ENCODE results near the gene PGM1. TPM values are rescaled to one million over a fixed set of nuclear protein-coding genes. Genes with fewer than 3 reads are reported as not detected.

PGM1 gene
- total and polyA plus RNA-seq, 2 of the 4 experiments (the other 2 are of a cell fraction) = 42.6 to 94.5 TPM

GRCh38 chr1:63611231-63611630, 18.0 kb downstream of the PGM1 start:
- Histone ChIP-seq H4K20me1 (ENCODE audit: insufficient read depth, low read length) (peaks cover 3% of the 10 kb centered on the region; the same call in 1 of the 2 replicates), H2BK20ac (ENCODE audit: low read depth, low read length) (no peak overlapping the region), H2BK15ac (ENCODE audit: low read depth, low read length) (no peak overlapping the region), H4K8ac (ENCODE audit: low read depth in 2 of 2, low read length in 2 of 2) (no peak overlapping the region), H3K14ac (replicated peaks; ENCODE audit: low read depth, low read length) (no peak overlapping the region), H2AK5ac (ENCODE audit: low read depth, low read length) (no peak overlapping the region), H3K4ac (ENCODE audit: low read depth, low read length) (no peak overlapping the region), H3K27me3 (ENCODE audit: control insufficient read depth, insufficient read depth, low read length) (no peaks in the 10 kb centered on the region), H3K23ac (ENCODE audit: low read depth, low read length) (no peak overlapping the region), H3K4me2 (ENCODE audit: low read depth, low read length) (no peak overlapping the region), H4K5ac (ENCODE audit: low read depth, low read length) (no peak overlapping the region), H3K56ac (ENCODE audit: extremely low read depth, insufficient read depth, low read length) (no peak overlapping the region), H3K36me3 (ENCODE audit: control insufficient read depth, insufficient read depth, low read length) (no peaks in the 10 kb centered on the region), H4K91ac (ENCODE audit: insufficient read depth, low read depth, low read length) (no peak overlapping the region), H3K9ac (ENCODE audit: low read depth, low read length) (no peak overlapping the region), H2AK9ac (replicated peaks; ENCODE audit: low read depth, low read length, poor library complexity) (no peak overlapping the region), H3K9me1 (ENCODE audit: insufficient read depth, low read length) (0 out of 2 replicates have a peak, but pooled peaks cover 4% of the 10 kb centered on the region), H2BK5ac (ENCODE audit: low read depth, low read length, poor library complexity, severe bottlenecking) (no peak overlapping the region), H3K27ac (ENCODE audit: insufficient read depth, low read length) (no peak overlapping the region), H3K79me1 (ENCODE audit: low read depth in 1 of 2, low read length in 2 of 2) (peaks cover 10 to 19% of the 10 kb centered on the region in 2 experiments), H3K4me3 (ENCODE audit: insufficient read depth, low read depth, low read length) (no peak overlapping the region), H3K4me1 (ENCODE audit: control insufficient read depth, insufficient read depth, low read length) (peaks cover 4% of the 10 kb centered on the region), H3K9me3 (ENCODE audit: control insufficient read depth, insufficient read depth, low read length) (no peaks in the 10 kb centered on the region), H2BK120ac (ENCODE audit: low read depth, low read length) (no peak overlapping the region), H3K18ac (ENCODE audit: low read depth, low read length) (no peak overlapping the region), H2AFZ (replicated peaks; ENCODE audit: low read length, poor library complexity) (no peak overlapping the region)
- in situ Hi-C loops (cut with MboI; ENCODE audit: low sequenced_read_pairs) = loop anchor here (10.0 kb wide), 1 partner anchor 524 kb away; no protein-coding TSS in a partner anchor
- no peak for TF ChIP-seq RFX5 (IDR thresholded peaks at IDR 0.05; ENCODE audit: low read depth, low read length)
- TF ChIP-seq CEBPB (IDR thresholded peaks at IDR 0.05; ENCODE audit: low read depth, low read length) = no peak
- intact Hi-C loops (cut with micrococcal nuclease) = no loop called here
- dilution Hi-C loops (cut with HindIII; ENCODE audit: low sequenced_read_pairs, unreplicated experiment) = no loop called here
- no CpG with 5 or more reads among the region's 3 CpGs for WGBS, 2 experiments (ENCODE audit: extremely low coverage in 2 of 2, insufficient read length in 1 of 2)
- CTCF ChIA-PET = interaction anchor here (1.1 kb wide), 1 partner anchor 100 kb away, joined by 4 read pairs; no protein-coding TSS in a partner anchor
- POLR2A ChIA-PET (ENCODE audit: unreplicated experiment) = no interaction called here
- ATAC-seq (ENCODE audit: low read depth) (peak; percentile 69), DNase-seq (peak; percentile 19)
- no TSS peak for BruUV-seq (replicated peaks)

Measured in IMR-90 (cell line).